DMS79 treated with DMSO at 0.1 percent for 48 hours (cell line): ENCODE results near the gene RPL38.

Source experiments
- DNase-seq: peaks from one replicate; lab custom pipeline; 2025; lab: John Stamatoyannopoulos, UW

The RPL38 gene

DNA sequence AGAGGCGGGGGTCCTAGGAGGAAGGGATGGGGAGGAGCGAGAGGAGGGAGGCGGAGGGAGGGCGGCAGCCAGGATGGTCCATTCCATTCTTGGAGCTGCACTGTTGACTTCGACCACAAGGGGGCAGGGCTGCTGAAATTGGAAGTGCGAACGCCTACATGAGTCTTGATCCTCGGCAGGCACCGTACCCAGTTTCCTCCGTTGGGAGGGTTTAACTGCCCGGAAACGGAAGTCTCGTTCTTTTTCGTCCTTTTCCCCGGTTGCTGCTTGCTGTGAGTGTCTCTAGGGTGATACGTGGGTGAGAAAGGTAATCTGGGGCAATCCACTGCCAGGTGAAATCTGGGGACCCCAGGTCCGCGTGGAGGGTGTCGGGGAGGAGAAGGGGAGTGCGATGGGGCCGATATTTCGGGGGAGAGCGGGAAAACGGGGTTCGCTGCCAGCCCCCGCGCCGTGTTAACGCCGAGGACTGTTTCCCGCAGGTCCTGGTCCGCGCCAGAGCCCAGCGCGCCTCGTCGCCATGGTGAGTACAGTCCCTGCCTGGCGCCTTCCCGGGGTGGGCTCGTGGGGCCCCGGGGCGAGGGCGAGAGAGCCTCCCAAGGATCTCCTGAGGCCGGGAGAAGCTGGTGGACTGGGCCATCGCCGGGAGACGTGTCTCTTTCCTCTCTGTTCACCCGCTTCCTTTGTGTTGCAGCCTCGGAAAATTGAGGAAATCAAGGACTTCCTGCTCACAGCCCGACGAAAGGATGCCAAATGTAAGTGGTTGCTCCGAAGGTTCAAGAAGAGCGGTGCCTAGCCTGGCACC lies at the start of gene RPL38:
TSS of gene RPL38 (plus strand) at position 240 of the 802 bp plus-strand sequence. CDS start at position 518, 278 bp downstream.
- DNase-seq = peak; percentile 71

DNA sequence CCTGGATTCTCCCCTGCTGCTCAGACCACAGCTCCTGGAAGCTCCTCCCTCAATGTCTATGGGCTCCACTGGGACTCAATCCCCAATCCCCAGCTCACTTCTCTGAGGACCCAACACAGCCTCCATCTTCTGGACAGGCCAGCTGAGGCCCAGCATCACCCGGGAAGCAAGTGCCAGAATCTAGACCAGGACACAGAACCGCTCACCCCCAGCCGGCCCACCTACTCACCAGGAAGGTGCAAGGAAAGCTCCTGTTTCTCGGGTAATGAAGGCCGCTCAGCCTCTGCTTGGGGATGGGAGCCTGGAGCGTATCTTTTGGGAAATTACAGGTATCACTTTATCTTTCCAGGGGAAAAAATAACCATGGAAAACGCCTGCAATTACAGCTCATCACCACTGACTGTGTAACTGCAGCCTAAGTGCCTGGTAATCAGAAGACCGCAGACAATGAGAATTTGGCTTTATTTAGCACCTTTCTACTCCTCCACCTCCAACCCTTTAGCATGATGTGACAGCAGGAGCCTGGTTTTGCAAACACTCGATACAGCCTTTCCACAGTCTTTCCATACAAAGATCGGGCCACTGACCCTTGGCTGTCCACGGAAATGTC lies 49.6 kb upstream of the RPL38 start:
- no peak for DNase-seq

DNA sequence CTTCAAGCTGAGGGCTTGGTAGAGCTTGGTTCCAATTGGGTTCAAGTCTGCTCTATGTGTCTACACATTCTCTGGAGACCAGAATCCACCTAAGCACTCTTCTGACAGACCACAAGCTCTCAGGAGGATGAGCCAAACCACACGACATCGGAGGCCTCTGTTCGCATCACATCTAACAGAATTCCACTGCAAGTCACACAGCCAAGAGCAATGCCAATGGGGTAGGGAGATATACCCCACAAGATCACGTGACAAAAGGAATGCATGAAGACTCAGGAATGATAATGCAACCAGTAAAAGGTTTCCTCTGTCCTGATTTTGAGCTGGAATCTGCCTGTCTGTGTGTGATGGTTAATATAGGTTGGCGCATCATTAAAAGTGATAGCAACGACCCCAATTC lies 46.6 kb upstream of the RPL38 start:
- DNase-seq = no peak

DNA sequence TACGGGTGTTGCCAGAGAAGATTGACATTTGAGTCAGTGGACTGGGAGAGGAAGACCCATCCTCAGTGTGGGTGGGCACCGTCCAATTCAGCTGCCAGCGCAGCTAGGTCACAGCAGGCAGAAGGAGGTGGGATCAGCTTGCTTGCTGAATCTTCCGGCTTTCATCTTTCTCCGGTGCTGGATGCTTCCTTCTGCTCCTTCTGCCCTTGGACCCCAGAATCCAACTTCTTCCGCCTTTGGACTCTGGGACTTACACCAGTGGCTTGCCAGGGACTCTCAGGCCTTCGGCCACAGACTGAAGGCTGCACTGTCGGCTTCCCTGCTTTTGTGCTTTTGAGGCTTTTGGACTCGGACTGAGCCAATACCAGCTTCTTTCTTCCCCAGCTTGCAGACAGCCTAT lies 46.1 kb upstream of the RPL38 start:
- DNase-seq = no peak

DNA sequence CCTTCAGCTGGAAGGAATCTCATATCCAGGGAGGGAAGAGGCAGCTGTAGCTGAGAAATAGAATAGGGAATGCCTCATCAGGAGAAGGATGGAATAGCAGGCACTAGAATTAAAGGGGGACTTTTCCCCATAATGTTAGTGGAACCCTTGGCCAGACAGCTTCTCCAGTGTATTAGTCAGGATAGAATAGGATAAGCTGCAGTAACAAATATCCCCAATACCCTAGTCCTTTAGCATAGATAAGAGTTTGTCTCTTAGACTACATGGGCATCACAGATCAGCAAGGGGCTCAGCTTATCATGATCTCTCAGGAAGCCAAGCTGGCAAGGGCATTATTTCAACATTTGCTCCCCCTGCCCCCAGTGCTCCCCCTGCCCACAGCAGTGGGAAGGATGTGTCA lies 44.7 kb upstream of the RPL38 start:
- DNase-seq = no peak

DNA sequence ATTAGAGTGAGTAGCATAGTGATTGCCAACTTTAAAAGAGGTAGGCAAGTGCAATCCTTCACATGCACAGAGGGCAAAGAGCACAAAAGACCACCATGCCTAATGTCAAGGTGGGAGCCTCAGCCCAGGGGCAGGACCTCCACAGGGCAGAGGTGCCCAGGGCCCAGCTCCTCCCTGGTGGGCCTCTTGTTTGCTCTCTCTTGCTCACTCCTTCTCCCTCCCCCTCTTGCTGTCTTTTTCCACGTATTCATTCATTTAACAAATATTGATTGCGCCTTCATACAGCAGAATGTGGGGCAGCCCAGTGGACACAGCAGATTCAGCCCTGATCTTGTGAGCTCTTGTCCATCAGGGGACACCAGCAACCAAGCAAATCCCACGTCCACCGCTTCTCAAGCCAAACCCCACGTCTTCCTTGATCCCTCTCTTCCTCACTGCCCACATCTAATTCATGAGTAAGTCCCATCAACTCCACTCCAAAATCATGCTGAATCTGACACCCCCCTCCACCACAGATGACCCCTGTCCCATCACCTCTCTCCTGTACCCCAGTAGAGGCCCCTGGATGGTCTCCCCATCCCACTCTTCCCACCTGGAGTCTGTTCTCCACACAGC lies 44.1 kb upstream of the RPL38 start:
- no peak for DNase-seq

DNA sequence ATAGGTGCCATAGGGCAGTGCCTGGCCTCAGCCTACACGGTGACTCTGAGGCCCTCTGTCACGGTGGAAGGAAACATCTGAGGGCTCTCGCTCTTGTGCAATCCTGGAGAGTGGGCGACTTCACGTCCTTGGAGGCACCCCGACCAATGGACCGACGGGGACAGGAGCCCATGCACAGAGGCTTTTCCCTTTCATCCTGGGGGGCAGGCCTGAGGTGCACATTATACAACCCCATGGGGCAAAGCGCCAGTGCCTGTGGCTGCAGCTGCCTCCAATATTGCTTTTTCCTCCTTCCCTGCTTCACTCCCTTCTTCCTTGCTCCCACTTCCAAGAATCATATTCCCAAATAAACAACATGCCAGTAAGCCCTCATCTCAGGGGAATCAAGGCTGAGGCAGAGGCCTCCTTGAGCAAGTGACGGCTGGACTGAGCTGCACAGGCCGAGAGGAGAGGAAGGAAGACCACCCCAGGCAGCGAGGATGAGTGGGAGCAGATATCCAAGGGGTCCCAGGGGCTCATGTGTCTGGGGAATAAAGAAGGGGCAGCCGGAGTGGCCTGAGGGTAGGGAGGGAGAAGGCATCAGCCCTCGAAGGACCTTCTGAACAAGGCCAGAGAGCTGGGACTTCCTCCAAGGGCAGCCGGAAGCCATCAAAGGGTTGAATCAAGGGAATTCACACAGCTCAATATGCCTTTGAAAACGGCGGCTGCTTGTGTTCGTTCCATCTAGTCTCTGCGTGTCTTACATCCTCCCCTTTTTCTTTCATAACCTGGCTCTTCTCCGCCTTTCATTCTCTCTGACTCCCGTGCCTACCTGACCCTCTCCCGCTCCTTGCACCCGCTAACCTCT lies 42.6 kb upstream of the RPL38 start:
- DNase-seq = no peak

DNA sequence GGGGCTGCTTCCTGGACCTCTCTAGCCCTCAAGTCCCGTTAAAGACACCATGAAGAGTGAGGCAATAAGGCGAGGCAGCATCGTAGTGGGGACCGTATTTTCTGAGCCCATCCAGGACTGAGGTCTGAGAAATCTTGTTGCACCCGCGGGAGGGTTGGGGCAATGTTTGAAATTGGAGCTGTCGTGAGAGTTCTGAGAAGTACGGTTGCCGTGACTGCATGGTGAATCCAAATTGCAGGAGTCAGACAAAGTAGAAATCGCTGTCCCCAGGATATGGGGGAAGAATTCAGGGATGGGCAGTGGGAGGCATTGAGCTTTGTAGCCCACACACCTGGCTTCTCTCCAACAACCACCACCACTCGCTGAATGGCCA lies 42.0 kb upstream of the RPL38 start:
- DNase-seq = no peak

DNA sequence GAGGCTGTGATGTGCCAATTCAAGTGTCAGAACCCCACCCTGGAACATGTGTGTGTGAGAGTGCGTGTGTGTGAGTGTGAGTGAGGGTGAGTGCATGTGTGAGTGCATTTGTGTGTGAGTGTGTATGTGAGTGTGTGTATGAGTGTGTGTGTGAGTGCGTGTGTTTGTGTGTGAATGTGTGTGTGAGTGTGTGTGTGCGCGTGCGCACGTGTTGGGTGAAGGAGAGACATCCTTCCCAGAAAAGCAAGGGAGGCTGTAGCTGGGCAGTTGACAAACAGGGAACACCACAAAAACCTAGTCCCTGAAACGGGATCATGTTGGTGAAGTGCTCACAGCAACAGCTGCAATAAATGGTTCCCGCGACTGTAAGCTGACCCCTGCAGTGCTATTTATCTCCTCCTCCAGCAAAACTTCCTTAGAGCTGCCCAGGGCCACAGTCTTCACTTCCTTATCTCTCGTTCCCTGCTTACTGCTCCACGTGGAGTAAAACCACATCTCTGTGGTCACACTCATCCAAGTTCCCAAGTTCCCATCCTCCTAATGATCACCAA lies 40.1 kb upstream of the RPL38 start:
- no peak for DNase-seq

DNA sequence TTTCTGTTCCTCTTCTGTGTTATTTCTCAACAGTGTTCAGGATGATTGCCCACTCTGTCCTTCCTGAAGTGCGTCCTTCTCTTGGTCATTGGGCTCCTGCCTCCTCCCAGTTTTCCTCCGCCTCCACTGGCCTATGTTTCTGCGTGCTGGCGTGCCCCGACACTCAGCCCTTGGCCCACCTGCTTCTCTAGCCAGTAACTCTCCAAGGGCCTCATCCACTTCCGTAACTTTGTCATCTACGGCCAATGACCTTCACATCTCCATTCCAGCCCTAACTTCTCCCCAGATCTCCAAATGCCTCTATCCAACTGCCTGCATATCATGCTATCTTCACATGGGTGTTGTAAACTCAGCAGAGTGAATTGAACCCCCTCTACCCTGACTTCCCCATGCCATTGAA lies 39.6 kb upstream of the RPL38 start:
- DNase-seq = no peak

DNA sequence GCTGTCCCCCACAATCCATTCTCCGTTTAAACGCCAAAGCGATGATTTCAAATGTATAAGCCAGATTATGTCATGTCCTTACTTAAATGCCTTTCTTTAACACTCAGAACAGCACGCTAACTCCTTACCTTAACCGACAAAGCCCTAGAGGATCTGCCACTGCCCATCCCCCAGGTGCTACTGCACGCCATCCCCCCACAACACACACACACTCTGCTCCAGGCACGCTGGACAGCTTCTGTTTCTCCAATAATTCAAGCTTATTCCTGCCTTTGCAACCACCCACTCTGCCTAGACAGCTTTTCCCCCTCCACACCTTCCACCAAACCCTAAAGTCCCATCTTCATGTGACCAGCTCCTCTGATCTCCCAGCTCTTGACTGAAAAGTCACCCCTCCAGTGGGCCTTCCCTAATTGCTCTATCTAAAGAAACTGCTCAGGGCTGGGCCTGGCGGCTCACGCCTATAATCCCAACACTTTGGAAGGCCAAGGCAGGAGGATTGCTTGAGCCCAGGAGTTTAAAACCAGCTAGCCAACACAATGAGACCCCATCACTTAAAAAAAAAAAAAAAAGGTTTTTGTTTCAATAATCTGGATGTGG lies 38.9 kb upstream of the RPL38 start:
- no peak for DNase-seq

DNA sequence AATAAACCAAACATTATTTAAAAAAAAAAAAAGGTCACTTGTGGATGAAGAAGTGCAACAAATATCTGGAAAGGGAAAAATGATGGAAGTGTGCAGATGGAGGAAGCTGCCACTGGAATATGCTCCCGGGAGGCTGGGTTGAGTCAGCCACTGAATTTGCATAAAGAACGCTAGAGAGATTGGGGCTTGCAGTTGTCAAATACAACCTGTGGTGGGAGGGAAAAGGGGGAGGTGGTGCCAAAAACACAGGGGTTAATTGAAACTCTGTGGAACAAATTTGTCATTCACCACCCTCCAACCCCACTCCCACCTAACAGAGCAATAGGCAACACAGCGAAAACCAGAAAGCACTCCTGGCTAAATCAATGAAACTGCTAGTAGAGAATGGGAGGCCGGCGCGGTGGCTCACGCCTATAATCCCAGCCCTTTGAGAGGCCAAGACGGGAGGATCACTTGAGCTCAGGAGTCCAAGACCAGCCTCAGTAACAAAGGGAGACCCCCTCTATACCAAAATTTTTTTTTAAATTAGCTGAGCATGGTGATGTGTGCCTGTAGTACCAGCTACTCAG lies 37.6 kb upstream of the RPL38 start:
- DNase-seq = no peak

DNA sequence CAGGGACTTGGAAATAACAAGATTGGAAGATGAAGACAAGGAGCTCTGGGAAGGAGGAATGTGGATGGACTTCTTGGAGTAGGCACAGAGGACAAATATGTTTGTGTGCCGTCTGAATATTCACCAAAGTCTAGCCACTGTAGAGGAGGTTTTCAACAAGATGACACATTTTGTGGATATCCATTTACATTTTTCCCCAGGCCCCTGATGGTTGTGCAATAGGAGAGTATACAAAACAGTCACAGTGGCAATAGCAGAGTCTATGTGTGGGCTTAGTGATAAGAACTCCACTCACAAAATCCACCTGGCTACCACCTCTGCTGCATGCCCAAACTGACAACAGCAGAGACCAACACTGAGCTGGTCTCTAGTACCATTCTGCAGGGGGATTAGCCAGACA lies 32.6 kb upstream of the RPL38 start:
- DNase-seq = no peak

DNA sequence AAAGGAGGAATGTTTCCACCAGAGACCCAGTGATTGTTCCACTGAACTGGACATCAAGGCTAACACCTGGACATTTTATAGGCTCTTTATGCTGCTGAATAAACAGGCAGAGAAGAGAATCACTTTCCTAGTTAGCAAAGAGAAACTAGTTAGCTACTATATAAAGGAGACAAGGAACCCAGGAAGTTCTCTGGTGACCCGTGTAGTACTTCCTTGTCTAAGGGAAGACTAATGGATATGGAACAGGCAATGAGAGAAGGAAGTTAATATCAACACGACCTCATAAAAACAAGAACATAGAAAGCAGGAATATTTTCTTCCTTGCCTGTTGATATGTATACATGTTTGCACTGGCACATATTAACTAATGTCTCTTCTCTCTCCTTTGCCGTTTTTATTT lies 30.8 kb upstream of the RPL38 start:
- no peak for DNase-seq

DNA sequence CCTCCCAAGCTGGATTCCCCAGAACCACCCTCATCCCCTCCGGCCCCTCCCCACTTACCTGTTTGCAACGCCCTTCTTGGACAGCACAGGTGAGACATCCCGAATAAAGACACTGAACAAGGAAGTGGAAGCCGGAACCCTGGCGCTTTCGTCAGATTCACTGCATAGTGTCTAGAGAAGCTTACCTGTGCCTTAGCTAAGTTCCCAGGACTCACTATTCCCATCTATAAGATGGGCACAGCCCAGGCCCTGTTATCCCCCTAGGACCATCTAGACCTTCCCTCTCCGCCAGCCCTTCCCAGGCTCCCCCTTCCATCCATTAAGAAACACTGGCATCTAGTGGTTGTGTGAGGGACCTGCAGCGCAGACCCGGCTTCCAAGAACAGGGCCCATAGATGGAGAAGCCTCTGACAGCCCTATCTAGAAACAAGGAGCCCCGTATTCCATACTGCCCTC lies 26.9 kb upstream of the RPL38 start:
- peak; percentile 43 for DNase-seq

DNA sequence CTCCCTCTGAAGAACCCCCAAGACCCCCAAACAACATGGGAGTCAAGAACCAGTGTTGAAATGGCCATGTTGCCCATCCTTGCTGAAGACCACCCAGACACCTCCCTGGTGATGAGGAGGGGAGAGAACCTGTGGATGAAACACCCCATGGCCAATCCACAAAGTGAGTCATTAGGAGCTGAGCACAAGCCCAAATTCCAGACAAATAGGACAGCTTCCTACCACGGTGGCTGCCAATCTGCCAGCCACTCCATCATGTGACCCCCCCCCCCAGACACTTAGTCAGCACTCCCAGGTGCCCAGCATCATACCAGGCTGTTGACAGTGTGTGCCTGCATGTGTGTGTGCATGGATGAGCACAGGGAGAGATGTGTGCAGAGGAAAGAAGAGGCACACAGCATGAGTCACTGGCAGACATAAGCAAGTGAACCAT lies 26.4 kb upstream of the RPL38 start:
- DNase-seq = no peak

DNA sequence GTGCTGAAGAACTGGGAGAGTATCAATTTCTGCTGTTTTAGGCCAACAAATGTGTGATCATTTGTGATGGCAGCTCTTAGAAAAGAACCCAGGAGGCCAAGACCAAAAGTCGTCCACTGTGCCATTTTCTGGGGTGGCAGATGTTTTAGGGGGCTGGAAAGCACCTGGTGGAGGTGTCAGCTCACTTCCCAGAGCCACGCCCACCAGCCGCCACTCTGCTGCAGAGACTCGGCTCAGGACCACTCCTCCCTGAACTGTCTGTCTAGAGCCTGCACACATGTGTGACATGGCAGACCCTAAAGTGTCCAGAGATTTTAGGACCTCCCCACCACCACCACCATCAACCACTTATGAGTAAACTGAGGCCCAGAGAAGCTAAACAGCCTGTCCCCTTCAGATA lies 23.9 kb upstream of the RPL38 start:
- no peak for DNase-seq

DNA sequence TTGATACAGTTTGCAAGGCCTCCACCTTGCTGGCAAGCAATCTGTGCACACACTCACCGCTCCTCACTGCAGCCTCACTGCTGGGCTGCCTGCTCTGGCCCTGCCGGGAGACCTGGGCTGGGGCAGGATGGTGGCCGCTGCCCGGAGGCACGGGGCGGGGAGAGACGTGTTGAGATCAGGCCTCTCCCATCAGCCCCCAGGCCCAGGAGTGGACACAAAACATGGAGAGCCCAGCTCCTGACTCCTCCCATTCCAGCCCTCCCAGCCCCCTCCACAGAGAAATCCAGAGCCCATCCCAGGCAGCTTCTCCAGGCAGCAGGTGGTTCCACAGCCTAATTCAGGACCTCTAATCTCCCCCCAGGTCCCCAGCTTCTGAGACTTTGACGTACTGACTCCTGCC lies 23.1 kb upstream of the RPL38 start:
- DNase-seq = no peak

DNA sequence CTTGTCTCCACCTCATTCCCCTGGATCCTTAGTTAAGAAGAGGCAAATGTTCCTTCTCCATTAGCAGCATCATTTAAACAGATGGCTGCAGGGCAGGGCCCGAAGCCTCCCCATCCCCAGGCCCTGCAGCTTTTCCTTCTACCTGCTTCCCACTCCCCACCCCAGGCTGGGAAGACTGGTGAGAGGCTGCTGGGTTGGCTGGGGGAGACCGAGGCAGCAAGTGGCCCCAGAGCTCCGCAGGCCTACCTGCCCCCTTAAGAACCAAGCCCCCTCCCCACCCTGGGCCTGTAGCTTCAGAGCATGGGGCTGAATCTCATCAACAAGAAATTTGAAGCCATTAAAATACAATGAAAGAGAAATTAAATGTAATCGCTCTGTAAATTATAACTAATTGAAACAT lies 22.1 kb upstream of the RPL38 start:
- no peak for DNase-seq

DNA sequence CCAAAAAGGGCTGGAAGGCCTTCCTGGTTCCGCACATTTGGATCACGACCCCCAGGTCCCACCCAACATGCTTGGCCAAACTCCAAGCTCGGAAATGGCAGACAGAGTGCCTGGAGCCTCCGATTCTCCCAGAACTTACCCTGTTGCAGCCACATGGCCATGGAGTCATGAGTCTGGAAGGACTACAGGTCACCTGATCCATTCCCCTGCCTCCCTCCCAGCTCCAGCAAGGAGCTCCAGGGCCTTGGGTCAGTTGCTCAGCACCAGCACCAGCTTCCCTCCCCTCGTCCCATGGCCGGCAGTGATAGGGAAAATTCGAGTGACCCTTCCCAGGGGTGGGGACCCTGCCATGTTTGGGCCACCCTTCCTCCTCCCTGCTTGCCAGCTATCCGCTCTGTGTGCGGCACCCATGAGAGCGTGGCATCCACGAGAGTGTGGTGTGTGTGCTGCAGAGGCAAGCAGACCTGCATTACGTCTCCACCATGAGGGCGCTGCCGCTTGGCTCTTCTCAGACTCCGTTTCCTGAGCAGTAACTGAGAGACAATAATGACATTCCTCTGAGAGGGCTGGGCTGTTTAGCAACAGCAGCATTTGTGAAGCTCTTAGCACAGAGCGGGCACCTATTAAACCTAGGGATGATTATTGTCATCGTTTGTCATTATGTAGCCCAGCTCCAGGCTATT lies 21.3 kb upstream of the RPL38 start:
- no peak for DNase-seq

DNA sequence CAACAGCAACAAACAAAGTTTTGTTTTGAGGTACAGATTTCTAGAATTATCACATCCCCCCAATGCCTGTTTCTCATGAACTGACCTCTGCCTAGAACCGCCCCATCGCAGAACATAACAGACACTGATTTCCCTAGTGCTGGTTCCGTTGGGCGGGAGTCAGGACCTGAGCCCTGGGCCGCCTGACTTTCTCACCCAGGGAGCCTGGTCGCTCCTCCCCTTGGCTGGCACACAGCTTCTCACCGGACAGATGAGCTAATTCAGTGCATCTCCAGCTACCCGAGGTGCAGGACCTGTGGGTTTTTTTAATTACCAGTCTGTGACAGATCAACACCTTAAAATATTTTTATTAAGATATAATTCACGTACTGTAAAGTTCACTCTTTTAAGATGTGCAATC lies 20.1 kb upstream of the RPL38 start:
- no peak for DNase-seq
